Nephron (organoid): ENCODE measurements around the gene HOXA4.

Experiments used
- H3K27ac Mint-ChIP-seq, 3 experiments: 2 replicates each; pipeline ENCODE4 v1.8.0; 2020; ENCODE audit warnings: mixed read lengths in 3 of 3, mild to moderate bottlenecking in 2 of 3, moderate library complexity in 1 of 3
- H3K27me3 Mint-ChIP-seq: 2 replicates; pipeline ENCODE4 v1.8.0; 2021; ENCODE audit warnings: low read depth, mild to moderate bottlenecking, moderate library complexity, mixed read lengths
- H3K36me3 Mint-ChIP-seq: 2 replicates; pipeline ENCODE4 v1.8.0; 2020; ENCODE audit warnings: low read depth, mixed read lengths
- H3K4me1 Mint-ChIP-seq: 2 replicates; pipeline ENCODE4 v1.8.0; 2020; ENCODE audit warnings: mixed read lengths
- H3K4me3 Mint-ChIP-seq, 3 experiments: 2 replicates each; pipeline ENCODE4 v1.8.0; 2020; ENCODE audit warnings: mild to moderate bottlenecking in 3 of 3, mixed read lengths in 3 of 3, moderate library complexity in 2 of 3
- H3K9me3 Mint-ChIP-seq: 2 replicates; pipeline ENCODE4 v1.8.0; 2020; ENCODE audit warnings: mixed read lengths
- CTCF ChIP-seq, 3 experiments: fragments of 200-600 bp; sonication (generic); IDR thresholded peaks; one replicate each; pipeline ENCODE4 v1.5.0; 2021; ENCODE audit warnings: antibody characterized with exemption in 3 of 3; ENCODE audit not compliant: unreplicated experiment in 3 of 3

The HOXA4 gene

GRCh38 chr7:27091105-27091504 is 39.5 kb downstream of the HOXA4 start:
- no peak for TF ChIP-seq CTCF (IDR thresholded peaks at IDR 0.05; ENCODE audit: unreplicated experiment in 3 of 3)
- Mint-ChIP-seq H3K9me3 (no peaks in the 10 kb centered on the region), H3K4me1 (peaks cover 54% of the 10 kb centered on the region), H3K27ac (peak overlapping the region in 2 of 3 experiments; percentile 62 to 75), H3K36me3 (no peaks in the 10 kb centered on the region), H3K27me3 (peaks cover 39% of the 10 kb centered on the region), H3K4me3 (peak overlapping the region in 2 of 3 experiments; percentile 4 to 10)

GRCh38 chr7:27088002-27088922 is 42.3 kb downstream of the HOXA4 start:
- no peak for TF ChIP-seq CTCF (IDR thresholded peaks at IDR 0.05; ENCODE audit: unreplicated experiment in 3 of 3)
- H3K4me3 Mint-ChIP-seq: peak overlapping the region in 1 of 3 experiments; percentile 21
- peaks cover 19% of the 10 kb centered on the region for H3K27me3 Mint-ChIP-seq
- H3K9me3 Mint-ChIP-seq: no peaks in the 10 kb centered on the region
- no peak overlapping the region for H3K27ac Mint-ChIP-seq
- no peaks in the 10 kb centered on the region for H3K36me3 Mint-ChIP-seq
- H3K4me1 Mint-ChIP-seq: peaks cover 35% of the 10 kb centered on the region

- Mint-ChIP-seq H3K36me3 (no peaks in the 10 kb centered on the region), H3K27ac (peak overlapping the region in 1 of 3 experiments; percentile 8), H3K4me1 (peaks cover 18% of the 10 kb centered on the region), H3K9me3 (no peaks in the 10 kb centered on the region), H3K27me3 (peaks cover 7% of the 10 kb centered on the region), H3K4me3 (no peak overlapping the region)
- no peak for TF ChIP-seq CTCF (IDR thresholded peaks at IDR 0.05; ENCODE audit: unreplicated experiment in 3 of 3)
Measured at GRCh38 chr7:27083646-27084045, 46.9 kb downstream of the HOXA4 start.

GRCh38 chr7:27082171-27082570 is 48.4 kb downstream of the HOXA4 start:
- no peak for TF ChIP-seq CTCF (IDR thresholded peaks at IDR 0.05; ENCODE audit: unreplicated experiment in 3 of 3)
- no peaks in the 10 kb centered on the region for H3K9me3 Mint-ChIP-seq
- H3K27me3 Mint-ChIP-seq: peaks cover 1% of the 10 kb centered on the region
- peaks cover 18% of the 10 kb centered on the region for H3K4me1 Mint-ChIP-seq
- no peaks in the 10 kb centered on the region for H3K36me3 Mint-ChIP-seq
- no peak overlapping the region for H3K27ac Mint-ChIP-seq
- H3K4me3 Mint-ChIP-seq: no peak overlapping the region

GRCh38 chr7:27080844-27081436 is 49.6 kb downstream of the HOXA4 start:
- TF ChIP-seq CTCF (IDR thresholded peaks at IDR 0.05; ENCODE audit: unreplicated experiment in 3 of 3): no peak
- Mint-ChIP-seq H3K4me3 (no peak overlapping the region), H3K9me3 (peaks cover 3% of the 10 kb centered on the region), H3K36me3 (no peaks in the 10 kb centered on the region), H3K27ac (peak overlapping the region; percentile 16 to 67 (median 25)), H3K4me1 (peaks cover 18% of the 10 kb centered on the region), H3K27me3 (no peaks in the 10 kb centered on the region)
